T-helper 1 cell treated with Interleukin-12 subunit alpha and Interleukin-12 subunit beta and Interleukin-4 antibody, amounts not matched to agents 30 μg/mL and 1 μg/mL, for 36 hours (primary cell): ENCODE data around the gene CAPN5.

Experiments used
- H3K27ac Mint-ChIP-seq: one replicate; pipeline ENCODE4 v1.8.0; 2021; ENCODE audit warnings: mild to moderate bottlenecking, mixed read lengths
- H3K27me3 Mint-ChIP-seq: one replicate; pipeline ENCODE4 v1.8.0; 2021; ENCODE audit warnings: low read depth, mixed read lengths
- H3K36me3 Mint-ChIP-seq: one replicate; pipeline ENCODE4 v1.8.0; 2021; ENCODE audit warnings: low read depth, mixed read lengths
- H3K4me1 Mint-ChIP-seq: one replicate; pipeline ENCODE4 v1.8.0; 2021; ENCODE audit warnings: low read depth, mixed read lengths
- H3K4me3 Mint-ChIP-seq: one replicate; pipeline ENCODE4 v1.8.0; 2021; ENCODE audit warnings: mild to moderate bottlenecking, moderate library complexity, mixed read lengths
- H3K9me3 Mint-ChIP-seq: one replicate; pipeline ENCODE4 v1.8.0; 2021; ENCODE audit warnings: mixed read lengths

The CAPN5 gene

DNA sequence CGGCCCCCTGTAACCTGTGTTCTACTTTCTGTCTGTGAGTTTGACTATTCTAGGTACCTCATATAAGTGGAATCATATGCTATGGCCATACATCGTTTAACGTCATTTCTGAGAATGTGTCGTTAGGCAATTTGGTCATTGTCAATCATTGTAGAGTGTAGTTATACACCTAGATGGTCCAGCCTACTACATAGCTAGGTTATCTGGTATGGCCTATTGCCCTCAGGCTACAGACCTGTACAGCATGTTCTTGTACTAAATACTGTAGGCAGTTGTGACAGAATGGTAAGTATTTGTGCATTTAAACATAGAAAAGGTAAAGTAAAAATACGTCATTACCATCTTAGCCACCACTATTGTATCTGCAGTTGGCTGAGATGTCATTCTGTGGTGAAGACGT lies 96.5 kb downstream of the CAPN5 start:
- H3K4me1 Mint-ChIP-seq: no peaks in the 10 kb centered on the region
- no peaks in the 10 kb centered on the region for H3K9me3 Mint-ChIP-seq
- H3K4me3 Mint-ChIP-seq: no peak overlapping the region
- peaks cover 9% of the 10 kb centered on the region for H3K27me3 Mint-ChIP-seq
- H3K27ac Mint-ChIP-seq: no peak overlapping the region
- no peaks in the 10 kb centered on the region for H3K36me3 Mint-ChIP-seq

DNA sequence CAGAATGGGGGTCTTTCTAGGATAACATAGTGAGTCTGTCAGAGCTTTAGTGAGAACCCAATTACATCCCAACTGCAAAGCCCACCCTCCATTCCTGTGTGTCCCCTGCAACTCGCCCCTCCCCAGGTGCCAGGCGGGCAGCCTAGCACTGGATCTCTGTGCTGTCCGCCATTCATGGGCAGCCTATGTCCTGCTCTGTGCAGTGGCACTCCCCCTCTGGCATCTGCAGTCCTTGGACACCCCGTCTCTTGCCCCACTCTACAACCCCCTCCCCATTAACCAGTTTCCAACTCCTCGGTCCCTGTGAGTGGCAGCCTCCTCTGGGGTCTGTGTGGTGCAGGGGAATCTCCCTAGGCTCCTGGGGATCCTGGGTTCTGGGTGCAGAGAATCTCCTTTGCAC lies 98.3 kb downstream of the CAPN5 start:
- Mint-ChIP-seq H3K9me3 (no peaks in the 10 kb centered on the region), H3K4me3 (no peak overlapping the region), H3K27ac (no peak overlapping the region), H3K36me3 (no peaks in the 10 kb centered on the region), H3K27me3 (peaks cover 3% of the 10 kb centered on the region), H3K4me1 (no peaks in the 10 kb centered on the region)

DNA sequence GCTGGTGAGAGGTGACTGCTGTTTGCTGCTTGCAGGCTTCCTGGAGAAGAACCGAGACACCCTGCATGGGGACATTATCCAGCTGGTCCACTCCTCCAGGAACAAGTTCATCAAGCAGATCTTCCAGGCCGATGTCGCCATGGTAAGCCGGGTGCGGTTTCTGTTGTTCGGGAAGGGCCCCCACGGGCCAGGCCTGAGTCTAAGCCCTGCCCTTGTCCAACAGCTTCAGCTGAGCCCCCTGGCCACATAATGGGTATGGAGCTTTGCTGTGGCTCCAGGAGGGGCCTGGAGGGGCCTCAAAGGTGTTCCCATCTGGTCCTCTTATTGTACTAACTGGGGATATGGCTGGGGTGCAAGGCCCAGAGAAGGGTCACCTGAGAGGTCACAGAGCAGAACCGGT lies 99.2 kb downstream of the CAPN5 start:
- H3K9me3 Mint-ChIP-seq: no peaks in the 10 kb centered on the region
- peaks cover 2% of the 10 kb centered on the region for H3K27me3 Mint-ChIP-seq
- no peak overlapping the region for H3K27ac Mint-ChIP-seq
- H3K4me1 Mint-ChIP-seq: no peaks in the 10 kb centered on the region
- H3K36me3 Mint-ChIP-seq: no peaks in the 10 kb centered on the region
- H3K4me3 Mint-ChIP-seq: no peak overlapping the region

DNA sequence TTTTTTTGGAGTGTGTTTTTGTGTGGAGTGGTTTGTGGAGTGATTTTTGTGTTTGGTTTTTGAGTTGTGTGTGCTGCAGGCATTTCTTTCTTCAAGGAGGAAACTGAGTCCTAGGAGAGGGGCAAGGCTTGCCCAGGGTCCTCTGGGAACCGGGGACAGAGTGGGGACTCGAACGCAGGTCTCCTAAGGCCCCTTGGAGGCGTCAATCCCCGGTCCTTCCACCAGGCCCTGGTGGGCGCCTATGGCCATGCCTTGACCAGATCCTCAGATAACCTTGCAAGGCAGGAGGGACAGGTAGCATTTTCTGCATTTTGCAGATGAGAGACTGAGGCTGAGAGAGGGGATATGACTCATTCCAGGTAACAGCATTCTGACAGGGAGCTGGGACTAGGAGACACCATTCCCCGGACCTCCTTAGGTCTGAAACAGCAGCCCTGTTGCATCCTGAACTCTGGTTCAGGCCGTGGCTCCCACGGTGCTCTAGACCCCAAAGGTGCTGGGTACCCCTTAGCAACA lies 100.4 kb downstream of the CAPN5 start:
- no peaks in the 10 kb centered on the region for H3K36me3 Mint-ChIP-seq
- H3K27me3 Mint-ChIP-seq: no peaks in the 10 kb centered on the region
- no peak overlapping the region for H3K27ac Mint-ChIP-seq
- H3K9me3 Mint-ChIP-seq: no peaks in the 10 kb centered on the region
- H3K4me1 Mint-ChIP-seq: no peaks in the 10 kb centered on the region
- no peak overlapping the region for H3K4me3 Mint-ChIP-seq

DNA sequence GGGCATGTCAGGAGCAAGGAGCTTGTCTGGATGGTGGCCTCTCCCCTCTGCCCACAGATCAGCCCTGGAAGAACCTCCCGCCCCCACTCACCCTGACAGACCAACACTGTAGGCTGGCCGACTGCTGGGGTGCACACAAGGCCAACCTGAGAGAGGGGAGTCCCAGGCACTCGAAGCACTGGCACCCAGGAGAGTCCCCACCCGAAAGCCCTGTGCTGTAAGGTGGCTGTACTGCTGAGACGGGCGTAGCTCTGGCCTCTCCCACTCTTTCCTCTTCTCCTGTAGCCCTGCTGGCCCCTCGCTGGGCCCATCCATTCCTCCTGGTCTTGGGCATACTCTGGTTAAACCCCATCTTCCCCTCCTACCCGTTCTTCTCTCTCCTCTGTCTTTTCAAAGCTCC lies 101.0 kb downstream of the CAPN5 start:
- no peaks in the 10 kb centered on the region for H3K4me1 Mint-ChIP-seq
- no peak overlapping the region for H3K27ac Mint-ChIP-seq
- no peaks in the 10 kb centered on the region for H3K27me3 Mint-ChIP-seq
- H3K36me3 Mint-ChIP-seq: no peaks in the 10 kb centered on the region
- no peaks in the 10 kb centered on the region for H3K9me3 Mint-ChIP-seq
- H3K4me3 Mint-ChIP-seq: no peak overlapping the region

DNA sequence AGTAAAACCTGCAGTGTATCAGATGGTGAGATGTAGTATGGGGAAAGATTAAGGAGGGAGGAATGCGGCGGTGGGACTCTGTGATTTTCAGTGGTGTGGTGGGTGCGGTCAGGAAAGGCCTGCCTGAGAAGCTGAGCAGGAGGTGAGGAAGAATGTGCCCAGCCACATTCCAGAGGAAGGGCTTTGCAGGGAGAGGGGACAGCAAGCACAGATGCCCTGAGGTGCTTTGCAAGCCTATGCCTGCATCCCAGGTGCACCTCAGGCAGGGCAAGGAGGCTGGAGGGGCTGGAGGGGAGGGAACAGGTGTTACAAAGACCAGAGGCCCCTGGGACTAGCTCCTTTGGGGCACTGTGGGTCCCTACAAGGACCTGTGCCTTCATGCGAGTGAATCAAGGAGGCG lies 103.3 kb downstream of the CAPN5 start:
- no peaks in the 10 kb centered on the region for H3K27me3 Mint-ChIP-seq
- H3K4me3 Mint-ChIP-seq: no peak overlapping the region

DNA sequence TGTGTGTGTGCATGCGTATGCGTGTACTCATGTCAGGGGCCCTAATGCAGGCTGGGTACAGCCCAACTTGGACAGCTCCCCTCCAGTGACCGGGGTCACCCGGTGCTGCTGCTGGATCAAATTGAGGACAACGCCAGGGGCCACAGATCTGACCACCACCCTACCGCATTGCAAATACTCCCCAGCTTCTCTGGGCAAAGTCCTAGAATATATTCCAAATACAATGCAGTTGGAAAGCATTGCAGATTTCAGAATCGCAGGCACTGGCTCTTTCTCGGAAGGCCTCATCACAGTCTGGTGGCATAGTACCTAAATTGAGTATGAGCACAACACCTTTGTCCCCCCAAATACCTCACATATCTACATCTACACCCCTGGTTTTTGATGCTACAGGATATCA lies 104.5 kb downstream of the CAPN5 start:
- Mint-ChIP-seq H3K4me1 (no peaks in the 10 kb centered on the region), H3K27me3 (no peaks in the 10 kb centered on the region), H3K36me3 (no peaks in the 10 kb centered on the region), H3K4me3 (no peak overlapping the region), H3K27ac (no peak overlapping the region), H3K9me3 (no peaks in the 10 kb centered on the region)

More for the DNA sequence above, 103.3 kb downstream of the CAPN5 start:
- no peaks in the 10 kb centered on the region for H3K9me3 Mint-ChIP-seq
- H3K36me3 Mint-ChIP-seq: no peaks in the 10 kb centered on the region
- H3K27ac Mint-ChIP-seq: no peak overlapping the region
- H3K4me1 Mint-ChIP-seq: no peaks in the 10 kb centered on the region

DNA sequence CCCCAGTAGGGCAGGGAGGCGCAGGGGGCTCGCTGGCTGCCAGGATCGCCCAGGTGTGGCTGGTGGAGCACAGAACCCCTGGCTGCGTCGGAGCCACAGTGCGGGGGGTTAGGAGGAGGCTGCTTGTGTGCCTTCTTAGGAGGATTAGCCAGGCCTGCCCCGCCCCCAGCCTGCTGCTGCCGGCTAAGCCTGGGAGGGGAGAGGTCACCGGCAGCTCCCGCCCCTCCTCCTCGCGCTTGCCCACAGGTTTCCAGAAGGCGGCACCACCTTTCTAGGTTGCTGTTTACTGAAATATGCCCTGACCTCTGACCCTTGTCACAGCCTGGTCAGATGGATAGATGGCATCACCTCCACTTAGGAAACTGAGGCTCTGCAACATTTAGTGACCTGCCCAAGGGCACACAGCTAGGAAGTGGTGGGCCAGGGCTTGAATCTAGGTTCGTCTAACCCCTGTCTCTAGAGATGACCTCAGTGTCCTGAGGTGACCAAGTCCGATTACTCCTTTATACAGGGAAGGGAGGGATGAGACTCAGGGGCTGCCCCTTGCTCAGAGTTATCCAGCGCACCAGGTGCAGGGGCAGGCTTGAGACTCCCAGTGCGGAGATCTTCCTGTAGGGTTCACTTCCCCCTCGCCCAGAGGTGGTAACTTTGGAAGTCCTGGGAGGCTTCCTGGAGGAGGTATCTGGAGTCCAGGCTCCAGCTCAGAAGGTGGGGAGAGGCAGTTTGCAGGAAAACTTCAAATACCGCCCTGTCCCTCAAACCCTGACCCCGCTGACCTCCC lies 105.3 kb downstream of the CAPN5 start:
- Mint-ChIP-seq H3K27ac (no peak overlapping the region), H3K9me3 (no peaks in the 10 kb centered on the region), H3K4me1 (no peaks in the 10 kb centered on the region), H3K36me3 (no peaks in the 10 kb centered on the region), H3K4me3 (no peak overlapping the region), H3K27me3 (no peaks in the 10 kb centered on the region)

DNA sequence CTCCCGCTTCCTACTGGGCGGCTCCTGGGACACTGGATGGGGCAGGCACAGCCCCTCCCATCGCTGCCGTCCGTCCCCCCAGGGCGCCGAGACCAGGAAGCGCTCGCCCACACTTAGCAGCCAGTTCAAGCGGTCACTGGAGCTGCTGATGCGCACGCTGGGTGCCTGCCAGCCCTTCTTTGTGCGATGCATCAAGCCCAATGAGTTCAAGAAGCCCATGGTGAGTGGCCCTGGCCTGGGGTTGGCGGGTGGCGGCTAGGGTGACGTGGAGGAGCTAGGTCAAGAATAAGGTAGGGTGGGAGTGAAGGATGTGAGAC lies 105.9 kb downstream of the CAPN5 start:
- H3K4me1 Mint-ChIP-seq: no peaks in the 10 kb centered on the region
- H3K36me3 Mint-ChIP-seq: no peaks in the 10 kb centered on the region
- no peak overlapping the region for H3K27ac Mint-ChIP-seq
- H3K4me3 Mint-ChIP-seq: no peak overlapping the region
- no peaks in the 10 kb centered on the region for H3K27me3 Mint-ChIP-seq
- no peaks in the 10 kb centered on the region for H3K9me3 Mint-ChIP-seq

DNA sequence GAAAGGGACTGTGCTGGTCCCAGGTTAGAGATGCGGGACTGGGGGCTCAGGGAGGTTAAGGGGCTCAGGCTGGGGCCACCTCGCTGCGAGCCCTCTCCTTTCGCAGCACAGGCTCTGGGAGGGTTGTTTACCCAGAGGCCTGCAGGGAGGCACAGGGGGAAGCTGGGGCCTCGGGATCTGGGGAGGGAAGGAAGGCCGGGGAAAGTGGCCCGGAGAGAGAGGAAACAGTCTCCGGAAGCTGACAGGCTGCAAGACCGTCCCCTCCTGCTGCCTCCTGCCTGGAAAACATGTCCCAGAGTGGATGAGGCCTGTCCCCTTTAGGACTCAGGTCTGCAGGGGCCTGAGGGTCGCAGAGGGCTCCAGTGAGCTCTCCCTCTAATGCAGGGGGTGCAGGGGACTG lies 106.7 kb downstream of the CAPN5 start:
- H3K9me3 Mint-ChIP-seq: no peaks in the 10 kb centered on the region

DNA sequence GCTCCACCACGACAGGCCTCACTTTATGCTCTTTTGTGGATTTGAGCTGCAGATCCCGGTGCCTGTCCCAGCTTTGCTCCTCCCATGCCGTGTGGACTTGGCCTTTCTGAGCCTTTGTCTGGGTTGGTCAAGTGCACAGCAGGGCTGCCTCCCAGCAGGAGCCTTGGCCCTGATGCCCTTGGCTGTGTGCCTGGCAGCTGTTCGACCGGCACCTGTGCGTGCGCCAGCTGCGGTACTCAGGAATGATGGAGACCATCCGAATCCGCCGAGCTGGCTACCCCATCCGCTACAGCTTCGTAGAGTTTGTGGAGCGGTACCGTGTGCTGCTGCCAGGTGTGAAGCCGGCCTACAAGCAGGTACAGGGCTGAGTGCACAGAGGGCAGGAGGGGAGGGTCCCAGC lies 107.8 kb downstream of the CAPN5 start:
- no peak overlapping the region for H3K27ac Mint-ChIP-seq
- no peak overlapping the region for H3K4me3 Mint-ChIP-seq
- no peaks in the 10 kb centered on the region for H3K36me3 Mint-ChIP-seq
- no peaks in the 10 kb centered on the region for H3K9me3 Mint-ChIP-seq
- H3K27me3 Mint-ChIP-seq: no peaks in the 10 kb centered on the region
- H3K4me1 Mint-ChIP-seq: no peaks in the 10 kb centered on the region

More for the DNA sequence above, 106.7 kb downstream of the CAPN5 start:
- Mint-ChIP-seq H3K36me3 (no peaks in the 10 kb centered on the region), H3K4me1 (no peaks in the 10 kb centered on the region), H3K27me3 (no peaks in the 10 kb centered on the region), H3K27ac (no peak overlapping the region), H3K4me3 (no peak overlapping the region)

DNA sequence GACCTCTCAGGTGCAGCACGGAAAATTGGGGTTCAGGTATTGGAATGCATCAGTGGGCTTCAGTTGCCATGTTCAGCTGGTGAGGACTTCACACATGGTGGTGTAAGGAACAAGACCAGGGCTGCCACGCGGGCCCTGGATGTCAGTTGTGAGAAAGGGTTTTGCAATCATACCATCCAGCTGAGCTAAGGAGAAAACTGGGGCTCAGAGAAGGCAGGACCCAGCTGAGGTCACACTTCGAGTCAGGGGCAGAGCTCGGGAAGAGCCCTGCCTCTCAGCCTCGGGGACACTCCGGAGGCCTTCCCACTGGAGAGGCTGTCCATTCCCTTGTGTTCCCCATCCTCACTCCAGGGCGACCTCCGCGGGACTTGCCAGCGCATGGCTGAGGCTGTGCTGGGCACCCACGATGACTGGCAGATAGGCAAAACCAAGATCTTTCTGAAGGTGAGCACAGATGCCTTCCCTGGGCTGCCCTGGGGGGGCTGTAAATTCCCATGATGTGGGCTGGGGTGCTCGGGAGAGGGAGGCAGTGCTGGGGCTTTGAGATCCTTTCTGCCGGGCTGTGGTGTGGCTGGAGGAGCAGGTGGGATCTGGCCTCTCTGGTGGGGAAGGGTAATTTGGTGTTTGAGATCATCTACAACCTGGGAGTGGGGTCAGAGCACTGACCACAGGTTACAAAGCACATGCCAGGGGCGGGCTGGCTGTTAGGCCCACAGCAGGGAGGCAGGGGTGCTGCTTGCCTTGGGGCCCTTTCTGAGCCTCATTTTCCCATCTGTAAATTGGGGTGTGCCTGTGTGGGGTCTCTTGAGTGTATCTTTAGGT lies 108.5 kb downstream of the CAPN5 start:
- Mint-ChIP-seq H3K27ac (no peak overlapping the region), H3K9me3 (no peaks in the 10 kb centered on the region), H3K36me3 (no peaks in the 10 kb centered on the region), H3K4me3 (no peak overlapping the region), H3K27me3 (no peaks in the 10 kb centered on the region), H3K4me1 (no peaks in the 10 kb centered on the region)
